A204.1 (cell line): ENCODE measurements around the gene EVA1A.

ENCODE experiments used
- FAIRE-seq: peaks from 2 replicates; lab custom pipeline; 2012; peaks lifted over from hg19 to GRCh38; lab: Jason Lieb, UNC

EVA1A gene

GRCh38 chr2:75560768-75561565 is at the start of gene EVA1A:
Gene EVA1A, minus strand, starts transcription at chr2:75560939. Its CDS starts 42,799 bp downstream, at chr2:75518140.
- FAIRE-seq: no peak

- no peak for FAIRE-seq
Observed at GRCh38 chr2:75609937-75610508, 49.3 kb upstream of the EVA1A start.

GRCh38 chr2:75609334-75609689 is 48.6 kb upstream of the EVA1A start:
- FAIRE-seq: no peak

- FAIRE-seq: no peak
Observed at GRCh38 chr2:75608684-75609333, 48.1 kb upstream of the EVA1A start.

GRCh38 chr2:75607988-75608683 is 47.4 kb upstream of the EVA1A start:
- no peak for FAIRE-seq

GRCh38 chr2:75607400-75607798 is 46.7 kb upstream of the EVA1A start:
- no peak for FAIRE-seq

GRCh38 chr2:75606761-75607399 is 46.1 kb upstream of the EVA1A start:
- FAIRE-seq: no peak

- no peak for FAIRE-seq
Observed at GRCh38 chr2:75605770-75606529, 45.2 kb upstream of the EVA1A start.

- no peak for FAIRE-seq
Observed at GRCh38 chr2:75604484-75604883, 43.7 kb upstream of the EVA1A start.

- FAIRE-seq: no peak
Observed at GRCh38 chr2:75603477-75603876, 42.7 kb upstream of the EVA1A start.

- FAIRE-seq: no peak
Observed at GRCh38 chr2:75602724-75603342, 42.1 kb upstream of the EVA1A start.

- FAIRE-seq: no peak
Observed at GRCh38 chr2:75600461-75601011, 39.8 kb upstream of the EVA1A start.

- FAIRE-seq: no peak
Observed at GRCh38 chr2:75598589-75599155, 37.9 kb upstream of the EVA1A start.

- no peak for FAIRE-seq
Observed at GRCh38 chr2:75597949-75598348, 37.2 kb upstream of the EVA1A start.

- FAIRE-seq: no peak
Observed at GRCh38 chr2:75596784-75597183, 36.0 kb upstream of the EVA1A start.

GRCh38 chr2:75595541-75596395 is 35.0 kb upstream of the EVA1A start:
- no peak for FAIRE-seq

- FAIRE-seq: no peak
Observed at GRCh38 chr2:75594596-75594995, 33.9 kb upstream of the EVA1A start.

- FAIRE-seq: no peak
Observed at GRCh38 chr2:75592888-75593287, 32.1 kb upstream of the EVA1A start.

GRCh38 chr2:75592030-75592429 is 31.3 kb upstream of the EVA1A start:
- FAIRE-seq: no peak
